Neural progenitor cell (in vitro differentiated cells): ENCODE results near the gene SPAG9. TPM values are rescaled to one million over a fixed set of nuclear protein-coding genes. Genes with fewer than 3 reads are reported as not detected.

Source experiments
- DNase-seq: peaks from one replicate; pipeline ENCODE4 v3.0.0-alpha.2; 2016; ENCODE audit warnings: low spot score
- H2AFZ ChIP-seq: fragments of 200-600 bp; sonication (generic); replicated peaks from 2 replicates; pipeline ENCODE4 v1.6.1; 2016; ENCODE audit warnings: antibody characterized with exemption
- H3F3A ChIP-seq: fragments of 200-600 bp; sonication (generic); 2 replicates; pipeline ENCODE4 v1.6.1; 2016; ENCODE audit warnings: antibody characterized with exemption, low read depth
- H3K27ac ChIP-seq: fragments of 200-600 bp; sonication (generic); 2 replicates; pipeline ENCODE4 v1.5.1; 2016; ENCODE audit warnings: mild to moderate bottlenecking
- H3K27me3 ChIP-seq: fragments of 200-600 bp; sonication (generic); 2 replicates; pipeline ENCODE4 v1.6.1; 2016; ENCODE audit warnings: mild to moderate bottlenecking, moderate library complexity
- H3K36me3 ChIP-seq: fragments of 200-600 bp; sonication (generic); 2 replicates; pipeline ENCODE4 v1.5.1; 2016
- H3K4me1 ChIP-seq: fragments of 200-600 bp; sonication (generic); 2 replicates; pipeline ENCODE4 v1.6.1; 2016; ENCODE audit warnings: mixed run types
- H3K4me2 ChIP-seq: fragments of 200-600 bp; sonication (generic); 2 replicates; pipeline ENCODE4 v1.6.1; 2016
- H3K4me3 ChIP-seq: fragments of 200-600 bp; sonication (generic); 2 replicates; pipeline ENCODE4 v1.5.1; 2016
- H3K79me2 ChIP-seq: fragments of 200-600 bp; sonication (generic); 2 replicates; pipeline ENCODE4 v1.6.1; 2016; ENCODE audit warnings: low read depth
- H3K9ac ChIP-seq: fragments of 200-600 bp; sonication (generic); 2 replicates; pipeline ENCODE4 v1.6.1; 2016
- H3K9me3 ChIP-seq: fragments of 200-600 bp; sonication (generic); 2 replicates; pipeline ENCODE4 v1.5.1; 2016; ENCODE audit warnings: low read depth
- H4K20me1 ChIP-seq: fragments of 200-600 bp; sonication (generic); 2 replicates; pipeline ENCODE4 v1.6.1; 2016; ENCODE audit warnings: low read depth
- H3K27ac Mint-ChIP-seq: 3 replicates; pipeline ENCODE4 v1.8.0; 2021; ENCODE audit warnings: mixed read lengths
- H3K27me3 Mint-ChIP-seq: 2 replicates; pipeline ENCODE4 v1.8.0; 2022; ENCODE audit warnings: low read depth, mild to moderate bottlenecking, inconsistent platforms, moderate library complexity, mixed read lengths; ENCODE audit not compliant: insufficient read depth
- H3K36me3 Mint-ChIP-seq: 3 replicates; pipeline ENCODE4 v1.8.0; 2021; ENCODE audit warnings: mixed read lengths
- H3K4me1 Mint-ChIP-seq: 3 replicates; pipeline ENCODE4 v1.8.0; 2021; ENCODE audit warnings: mixed read lengths
- H3K4me3 Mint-ChIP-seq: 3 replicates; pipeline ENCODE4 v1.8.0; 2021; ENCODE audit warnings: mild to moderate bottlenecking, moderate library complexity, mixed read lengths
- H3K9me3 Mint-ChIP-seq: 3 replicates; pipeline ENCODE4 v1.8.0; 2020; ENCODE audit warnings: mixed read lengths
- CTCF ChIP-seq: fragments of 200-600 bp; sonication (generic); IDR thresholded peaks from 2 replicates; pipeline ENCODE4 v1.5.1; 2017; ENCODE audit warnings: antibody characterized with exemption, mild to moderate bottlenecking
- EZH2 ChIP-seq: fragments of 200-600 bp; sonication (generic); IDR thresholded peaks from 2 replicates; pipeline ENCODE4 v1.6.1; 2017; ENCODE audit warnings: antibody characterized with exemption, mild to moderate bottlenecking, moderate library complexity
- EZH2phosphoT487 ChIP-seq: fragments of 200-600 bp; sonication (generic); IDR thresholded peaks from 2 replicates; pipeline ENCODE4 v1.6.1; 2017; ENCODE audit warnings: antibody characterized with exemption
- total RNA-seq: library from RNA; depleted of rRNA; stranded (reverse); fragments of >200 nt; gene quantifications from 2 replicates; pipeline ENCODE4 v1.2.3, GENCODE V29; 2015; ENCODE audit warnings: low replicate concordance

The SPAG9 gene
- total RNA-seq, 1 donor from 2014 or later = 99.5 TPM

- Histone ChIP-seq H4K20me1 (no peaks in the 10 kb centered on the region), H3K9me3 (no peaks in the 10 kb centered on the region), H3K27ac (no peak overlapping the region), H3K36me3 (peaks cover 23% of the 10 kb centered on the region), H3K4me1 (no peaks in the 10 kb centered on the region), H3K9ac (no peak overlapping the region), H2AFZ (no peak overlapping the region), H3K4me3 (no peak overlapping the region), H3F3A (peaks cover 3% of the 10 kb centered on the region), H3K79me2 (no peaks in the 10 kb centered on the region), H3K27me3 (no peaks in the 10 kb centered on the region), H3K4me2 (no peak overlapping the region)
- Mint-ChIP-seq H3K27me3 (no peaks in the 10 kb centered on the region), H3K4me1 (no peaks in the 10 kb centered on the region), H3K9me3 (no peaks in the 10 kb centered on the region), H3K27ac (no peak overlapping the region), H3K4me3 (no peak overlapping the region), H3K36me3 (peaks cover 29% of the 10 kb centered on the region)
- TF ChIP-seq EZH2phosphoT487 = no peak
- TF ChIP-seq CTCF = no peak
- TF ChIP-seq EZH2 = no peak
- no peak for DNase-seq
These were observed 141.1 kb downstream of the SPAG9 start for GRCh38 chr17:50979524-50979927.

GRCh38 chr17:50977487-50978159, 143.0 kb downstream of the SPAG9 start:
- peaks cover 28% of the 10 kb centered on the region for H3K36me3 ChIP-seq
- no peak for DNase-seq
- no peaks in the 10 kb centered on the region for H4K20me1 ChIP-seq
- Mint-ChIP-seq H3K9me3 (no peaks in the 10 kb centered on the region), H3K36me3 (peaks cover 31% of the 10 kb centered on the region), H3K4me1 (no peaks in the 10 kb centered on the region), H3K4me3 (no peak overlapping the region), H3K27me3 (no peaks in the 10 kb centered on the region), H3K27ac (no peak overlapping the region)
- TF ChIP-seq EZH2phosphoT487 (no peak), CTCF (no peak), EZH2 (no peak)
- no peaks in the 10 kb centered on the region for H3K4me1 ChIP-seq
- H3K4me2 ChIP-seq = no peak overlapping the region
- H3K9ac ChIP-seq = no peak overlapping the region
- H2AFZ ChIP-seq = no peak overlapping the region
- H3K27me3 ChIP-seq = no peaks in the 10 kb centered on the region
- H3K9me3 ChIP-seq = no peaks in the 10 kb centered on the region
- H3F3A ChIP-seq = peaks cover 3% of the 10 kb centered on the region
- no peak overlapping the region for H3K27ac ChIP-seq
- no peak overlapping the region for H3K4me3 ChIP-seq
- no peaks in the 10 kb centered on the region for H3K79me2 ChIP-seq

- Mint-ChIP-seq H3K36me3 (peaks cover 31% of the 10 kb centered on the region), H3K27me3 (no peaks in the 10 kb centered on the region), H3K4me1 (no peaks in the 10 kb centered on the region), H3K27ac (no peak overlapping the region), H3K4me3 (no peak overlapping the region), H3K9me3 (no peaks in the 10 kb centered on the region)
- H3K9ac ChIP-seq = no peak overlapping the region
- H3K79me2 ChIP-seq = no peaks in the 10 kb centered on the region
- DNase-seq = no peak
- H3K9me3 ChIP-seq = no peaks in the 10 kb centered on the region
- no peaks in the 10 kb centered on the region for H4K20me1 ChIP-seq
- TF ChIP-seq EZH2 (no peak), CTCF (no peak), EZH2phosphoT487 (no peak)
- no peak overlapping the region for H3K27ac ChIP-seq
- H3K36me3 ChIP-seq = peaks cover 23% of the 10 kb centered on the region
- no peaks in the 10 kb centered on the region for H3K27me3 ChIP-seq
- no peaks in the 10 kb centered on the region for H3K4me1 ChIP-seq
- H2AFZ ChIP-seq = no peak overlapping the region
- peaks cover 3% of the 10 kb centered on the region for H3F3A ChIP-seq
- no peak overlapping the region for H3K4me2 ChIP-seq
- no peak overlapping the region for H3K4me3 ChIP-seq
These were observed 143.7 kb downstream of the SPAG9 start for GRCh38 chr17:50976951-50977472.
